ENCODE results near the gene RAB4B.
"Not testable (repeated sequence)": the region's sequence is repeated elsewhere in the genome, so short reads cannot be mapped to it uniquely, and the experiment has no call there.

RAB4B gene

DNA sequence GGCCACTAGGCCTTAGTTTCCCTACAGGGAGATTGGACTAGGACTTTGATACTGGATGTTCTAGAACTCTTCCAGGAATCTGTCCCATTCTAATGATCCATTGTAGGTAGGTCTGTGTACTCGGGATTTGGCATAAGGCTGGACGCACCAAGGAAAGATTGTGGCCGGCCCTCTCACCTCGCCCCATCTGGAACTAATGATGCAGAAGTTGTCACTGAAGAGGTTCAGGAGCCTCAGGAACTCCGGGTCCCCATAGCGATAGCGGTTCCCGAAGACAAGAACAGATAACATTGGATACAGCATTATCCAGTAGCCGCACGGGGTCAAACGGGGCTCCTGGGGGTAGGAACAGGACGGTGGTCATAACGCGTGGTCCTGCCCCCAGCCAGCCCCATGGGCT is 32.1 kb downstream of the RAB4B start:
- Histone ChIP-seq H3K79me2 (ENCODE audit: insufficient read depth, low read length) (peaks cover 35% of the 10 kb centered on the region; the same call in 1 of the 2 replicates), H2AFZ (ENCODE audit: low read length) (no peak overlapping the region), H3K9ac (ENCODE audit: low read depth, low read length, poor library complexity, severe bottlenecking) (no peak overlapping the region), H3K4me3 (ENCODE audit: low read length, poor library complexity, severe bottlenecking) (no peak overlapping the region), H3K9me2 (replicated peaks; ENCODE audit: low read depth, low read length) (no peaks in the 10 kb centered on the region), H3K36me3 (ENCODE audit: insufficient read depth, low read length) (peaks cover 18% of the 10 kb centered on the region; the same call in 1 of the 2 replicates), H3K4me2 (ENCODE audit: low read depth, low read length, poor library complexity, severe bottlenecking) (no peak overlapping the region), H3F3A (ENCODE audit: low read depth) (no peaks in the 10 kb centered on the region), H3K27me3 (ENCODE audit: insufficient read depth, low read length, poor library complexity, severe bottlenecking) (no peaks in the 10 kb centered on the region), H3K4me1 (ENCODE audit: insufficient read depth, low read length, poor library complexity, severe bottlenecking) (peaks cover 14% of the 10 kb centered on the region), H4K20me1 (ENCODE audit: insufficient read depth, low read length, poor library complexity, severe bottlenecking) (peaks cover 32% of the 10 kb centered on the region), H3K9me3 (ENCODE audit: insufficient read depth, low read depth, low read length) (no peaks in the 10 kb centered on the region)
- no peak for TF ChIP-seq EZH2phosphoT487 (IDR thresholded peaks at IDR 0.05; ENCODE audit: borderline replicate concordance)
- TF ChIP-seq, protein P1, sequence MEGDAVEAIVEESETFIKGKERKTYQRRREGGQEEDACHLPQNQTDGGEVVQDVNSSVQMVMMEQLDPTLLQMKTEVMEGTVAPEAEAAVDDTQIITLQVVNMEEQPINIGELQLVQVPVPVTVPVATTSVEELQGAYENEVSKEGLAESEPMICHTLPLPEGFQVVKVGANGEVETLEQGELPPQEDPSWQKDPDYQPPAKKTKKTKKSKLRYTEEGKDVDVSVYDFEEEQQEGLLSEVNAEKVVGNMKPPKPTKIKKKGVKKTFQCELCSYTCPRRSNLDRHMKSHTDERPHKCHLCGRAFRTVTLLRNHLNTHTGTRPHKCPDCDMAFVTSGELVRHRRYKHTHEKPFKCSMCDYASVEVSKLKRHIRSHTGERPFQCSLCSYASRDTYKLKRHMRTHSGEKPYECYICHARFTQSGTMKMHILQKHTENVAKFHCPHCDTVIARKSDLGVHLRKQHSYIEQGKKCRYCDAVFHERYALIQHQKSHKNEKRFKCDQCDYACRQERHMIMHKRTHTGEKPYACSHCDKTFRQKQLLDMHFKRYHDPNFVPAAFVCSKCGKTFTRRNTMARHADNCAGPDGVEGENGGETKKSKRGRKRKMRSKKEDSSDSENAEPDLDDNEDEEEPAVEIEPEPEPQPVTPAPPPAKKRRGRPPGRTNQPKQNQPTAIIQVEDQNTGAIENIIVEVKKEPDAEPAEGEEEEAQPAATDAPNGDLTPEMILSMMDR (conservative IDR thresholded peaks at IDR 0.05; ENCODE audit: low read length) = no peak

DNA sequence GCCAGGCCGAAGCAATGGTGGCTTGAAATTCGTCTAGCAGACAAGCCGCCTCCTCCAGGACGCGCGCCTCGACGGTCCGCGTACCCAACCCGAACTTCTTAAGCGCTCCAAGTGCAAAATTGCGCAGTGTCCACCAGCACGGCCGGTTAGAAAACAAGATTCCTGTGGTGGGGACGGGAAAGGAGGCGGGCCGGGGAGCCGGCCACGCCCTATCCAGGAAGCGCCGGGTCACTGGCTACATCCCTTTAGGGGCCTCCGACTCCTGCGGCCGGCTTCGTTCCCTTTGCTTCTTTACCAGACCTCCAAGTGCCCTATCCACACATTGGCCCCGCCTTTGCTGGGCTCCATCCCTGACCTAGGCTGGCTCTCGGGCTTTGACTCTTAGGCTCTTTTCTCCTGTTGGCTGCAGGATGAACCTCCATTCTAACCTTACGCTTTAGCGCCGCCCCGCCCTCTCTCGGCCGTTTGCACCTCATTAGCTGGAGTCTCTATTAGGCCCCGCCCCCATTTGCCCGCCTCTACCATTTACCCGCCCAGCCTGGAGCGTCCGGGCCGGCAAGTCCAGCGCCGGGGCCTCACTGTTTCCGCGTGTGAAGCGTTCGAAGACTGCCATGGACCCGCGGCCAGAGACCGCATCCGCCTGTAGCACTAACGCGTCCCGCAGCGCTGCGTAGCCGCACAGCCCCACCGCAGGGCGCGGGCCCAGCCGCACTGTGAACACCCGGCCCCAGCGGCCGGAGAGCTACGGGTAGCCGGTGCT is 32.8 kb downstream of the RAB4B start:
- not testable (repeated sequence) for H3K4me2 ChIP-seq (ENCODE audit: low read depth, low read length, poor library complexity, severe bottlenecking); H3K4me1 ChIP-seq (ENCODE audit: insufficient read depth, low read length, poor library complexity, severe bottlenecking); H3K9ac ChIP-seq (ENCODE audit: low read depth, low read length, poor library complexity, severe bottlenecking); H2AFZ ChIP-seq (ENCODE audit: low read length); H3K9me2 ChIP-seq (replicated peaks; ENCODE audit: low read depth, low read length); H3F3A ChIP-seq (ENCODE audit: low read depth); H3K9me3 ChIP-seq (ENCODE audit: insufficient read depth, low read depth, low read length); H3K27me3 ChIP-seq (ENCODE audit: insufficient read depth, low read length, poor library complexity, severe bottlenecking); H3K4me3 ChIP-seq (ENCODE audit: low read length, poor library complexity, severe bottlenecking)
- Histone ChIP-seq H3K79me2 (ENCODE audit: insufficient read depth, low read length) (peaks cover 28% of the 10 kb centered on the region; the same call in 1 of the 2 replicates), H3K36me3 (ENCODE audit: insufficient read depth, low read length) (peaks cover 18% of the 10 kb centered on the region; the same call in 1 of the 2 replicates), H4K20me1 (ENCODE audit: insufficient read depth, low read length, poor library complexity, severe bottlenecking) (peaks cover 26% of the 10 kb centered on the region)

DNA sequence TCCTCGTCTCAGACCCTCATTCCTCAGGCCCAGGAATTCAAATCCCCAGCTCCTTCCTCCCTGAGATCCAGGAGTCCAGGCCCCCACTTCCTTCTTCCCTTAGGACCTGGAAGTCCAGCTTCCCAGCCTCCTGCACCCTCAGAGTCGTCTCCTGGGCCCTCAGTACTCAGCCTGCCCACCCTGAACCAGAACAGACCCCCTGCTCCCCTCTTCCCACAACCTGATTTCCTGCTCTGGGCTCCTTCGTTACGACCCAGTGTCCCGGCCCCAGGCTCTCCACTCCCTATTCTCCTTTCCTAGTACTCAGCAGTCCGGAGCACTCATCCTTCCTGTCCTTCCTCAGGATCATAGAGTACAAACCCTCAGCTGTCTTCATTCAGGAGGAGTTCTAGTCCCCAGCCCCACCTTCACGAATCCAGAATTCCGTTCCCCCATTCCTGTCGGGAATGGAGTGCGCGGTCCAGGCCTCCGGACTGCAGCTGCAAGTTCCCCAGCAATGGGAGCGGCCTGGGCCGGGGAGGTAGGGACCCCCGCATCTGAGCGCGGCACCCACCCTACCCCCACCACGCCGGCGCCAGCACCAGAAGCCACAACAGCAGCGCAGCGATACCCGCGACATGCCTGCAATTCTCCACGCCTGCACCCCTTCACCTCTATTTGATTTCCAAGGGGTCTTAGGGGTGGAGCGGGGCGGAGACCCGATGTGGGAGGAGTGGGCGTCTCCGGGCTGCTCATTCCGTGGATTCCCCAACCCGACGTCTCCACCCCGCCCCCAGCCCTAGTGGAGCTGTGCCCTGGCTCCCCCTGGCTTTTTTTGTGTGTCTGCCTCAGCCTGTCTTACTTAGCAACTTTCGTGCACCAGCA is 33.7 kb downstream of the RAB4B start:
- peaks cover 18% of the 10 kb centered on the region; the same call in 1 of the 2 replicates for H3K36me3 ChIP-seq (ENCODE audit: insufficient read depth, low read length)
- no peak overlapping the region for H3K4me2 ChIP-seq (ENCODE audit: low read depth, low read length, poor library complexity, severe bottlenecking)
- peaks cover 17% of the 10 kb centered on the region for H4K20me1 ChIP-seq (ENCODE audit: insufficient read depth, low read length, poor library complexity, severe bottlenecking)
- H3K9me2 ChIP-seq (replicated peaks; ENCODE audit: low read depth, low read length) = no peaks in the 10 kb centered on the region
- H3K4me3 ChIP-seq (ENCODE audit: low read length, poor library complexity, severe bottlenecking) = no peak overlapping the region
- TF ChIP-seq, protein P1 (conservative IDR thresholded peaks at IDR 0.05; ENCODE audit: low read length) = no peak
- TF ChIP-seq EZH2phosphoT487 (IDR thresholded peaks at IDR 0.05; ENCODE audit: borderline replicate concordance) = no peak
- H3K9ac ChIP-seq (ENCODE audit: low read depth, low read length, poor library complexity, severe bottlenecking) = no peak overlapping the region
- no peaks in the 10 kb centered on the region for H3K27me3 ChIP-seq (ENCODE audit: insufficient read depth, low read length, poor library complexity, severe bottlenecking)
- peaks cover under 1% of the 10 kb centered on the region for H3K4me1 ChIP-seq (ENCODE audit: insufficient read depth, low read length, poor library complexity, severe bottlenecking)
- no peak overlapping the region for H2AFZ ChIP-seq (ENCODE audit: low read length)
- H3K79me2 ChIP-seq (ENCODE audit: insufficient read depth, low read length) = peaks cover 19% of the 10 kb centered on the region; the same call in 1 of the 2 replicates
- no peaks in the 10 kb centered on the region for H3F3A ChIP-seq (ENCODE audit: low read depth)
- H3K9me3 ChIP-seq (ENCODE audit: insufficient read depth, low read depth, low read length) = no peaks in the 10 kb centered on the region

DNA sequence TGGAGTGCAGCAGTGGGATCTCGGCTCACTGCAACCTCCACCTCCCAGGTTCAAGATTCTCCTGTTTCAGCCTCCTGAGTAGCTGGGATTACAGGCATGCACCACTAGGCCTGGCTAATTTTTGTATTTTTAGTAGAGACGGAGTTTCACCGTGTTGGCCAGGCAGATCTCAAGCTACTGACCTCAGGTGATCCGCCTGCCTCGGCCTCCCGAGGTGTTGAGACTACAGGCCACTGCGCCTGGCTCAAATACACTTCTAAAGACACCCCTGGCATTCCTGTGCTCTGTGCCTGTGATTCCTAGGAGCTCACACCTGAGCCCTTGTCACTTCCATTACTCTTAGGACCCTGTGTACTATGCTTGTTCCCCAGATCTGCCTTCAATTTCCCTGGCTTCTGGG is 34.5 kb downstream of the RAB4B start:
- not testable (repeated sequence) for H3K9ac ChIP-seq (ENCODE audit: low read depth, low read length, poor library complexity, severe bottlenecking); H3K4me1 ChIP-seq (ENCODE audit: insufficient read depth, low read length, poor library complexity, severe bottlenecking); H3K27me3 ChIP-seq (ENCODE audit: insufficient read depth, low read length, poor library complexity, severe bottlenecking); H3K9me2 ChIP-seq (replicated peaks; ENCODE audit: low read depth, low read length); H3K9me3 ChIP-seq (ENCODE audit: insufficient read depth, low read depth, low read length); H4K20me1 ChIP-seq (ENCODE audit: insufficient read depth, low read length, poor library complexity, severe bottlenecking); H3K4me2 ChIP-seq (ENCODE audit: low read depth, low read length, poor library complexity, severe bottlenecking); H3K4me3 ChIP-seq (ENCODE audit: low read length, poor library complexity, severe bottlenecking); H3F3A ChIP-seq (ENCODE audit: low read depth); H2AFZ ChIP-seq (ENCODE audit: low read length)
- Histone ChIP-seq H3K36me3 (ENCODE audit: insufficient read depth, low read length) (peaks cover 12% of the 10 kb centered on the region; the same call in 1 of the 2 replicates), H3K79me2 (ENCODE audit: insufficient read depth, low read length) (peaks cover 11% of the 10 kb centered on the region; the same call in 1 of the 2 replicates)

Data from Loucy (cell line).